Measurements from ENCODE around the gene RAB37.
A peak's percentile ranks its signal among the peaks of the same experiment; 100 is the strongest.

The RAB37 gene

GRCh38 chr17:74736513-74737298, at the start of gene RAB37:
Gene RAB37, plus strand, starts transcription at chr17:74737256. Its CDS starts 17 bp downstream, at chr17:74737273.
- peak; percentile 32 for TF ChIP-seq CTCF (conservative IDR thresholded peaks at IDR 0.05; ENCODE audit: low read depth, low read length)
- H3K4me3 ChIP-seq (ENCODE audit: low read length), result no peak within 1 kb of the TSS
- DNase-seq (ENCODE audit: low read depth), result no peak

GRCh38 chr17:74687886-74688285, 49.2 kb upstream of the RAB37 start:
- TF ChIP-seq CTCF (conservative IDR thresholded peaks at IDR 0.05; ENCODE audit: low read depth, low read length), result no peak
- H3K4me3 ChIP-seq (ENCODE audit: low read length), result no peak overlapping the region
- no peak for DNase-seq (ENCODE audit: low read depth)

- TF ChIP-seq CTCF (conservative IDR thresholded peaks at IDR 0.05; ENCODE audit: low read depth, low read length), result no peak
- DNase-seq (ENCODE audit: low read depth), result no peak
- no peak overlapping the region for H3K4me3 ChIP-seq (ENCODE audit: low read length)
These were observed 46.6 kb upstream of the RAB37 start for GRCh38 chr17:74690409-74690825.

- no peak overlapping the region for H3K4me3 ChIP-seq (ENCODE audit: low read length)
- no peak for DNase-seq (ENCODE audit: low read depth)
- TF ChIP-seq CTCF (conservative IDR thresholded peaks at IDR 0.05; ENCODE audit: low read depth, low read length), result no peak
These were observed 45.9 kb upstream of the RAB37 start for GRCh38 chr17:74691151-74691550.

GRCh38 chr17:74694081-74694480, 43.0 kb upstream of the RAB37 start:
- DNase-seq (ENCODE audit: low read depth), result no peak
- H3K4me3 ChIP-seq (ENCODE audit: low read length), result no peak overlapping the region
- TF ChIP-seq CTCF (conservative IDR thresholded peaks at IDR 0.05; ENCODE audit: low read depth, low read length), result no peak

- DNase-seq (ENCODE audit: low read depth), result no peak
- no peak overlapping the region for H3K4me3 ChIP-seq (ENCODE audit: low read length)
- no peak for TF ChIP-seq CTCF (conservative IDR thresholded peaks at IDR 0.05; ENCODE audit: low read depth, low read length)
These were observed 41.4 kb upstream of the RAB37 start for GRCh38 chr17:74695629-74696028.

- TF ChIP-seq CTCF (conservative IDR thresholded peaks at IDR 0.05; ENCODE audit: low read depth, low read length), result no peak
- no peak overlapping the region for H3K4me3 ChIP-seq (ENCODE audit: low read length)
- DNase-seq (ENCODE audit: low read depth), result no peak
These were observed 39.5 kb upstream of the RAB37 start for GRCh38 chr17:74697515-74697914.
